ENCODE results near the gene NEK11.

Gene NEK11

DNA sequence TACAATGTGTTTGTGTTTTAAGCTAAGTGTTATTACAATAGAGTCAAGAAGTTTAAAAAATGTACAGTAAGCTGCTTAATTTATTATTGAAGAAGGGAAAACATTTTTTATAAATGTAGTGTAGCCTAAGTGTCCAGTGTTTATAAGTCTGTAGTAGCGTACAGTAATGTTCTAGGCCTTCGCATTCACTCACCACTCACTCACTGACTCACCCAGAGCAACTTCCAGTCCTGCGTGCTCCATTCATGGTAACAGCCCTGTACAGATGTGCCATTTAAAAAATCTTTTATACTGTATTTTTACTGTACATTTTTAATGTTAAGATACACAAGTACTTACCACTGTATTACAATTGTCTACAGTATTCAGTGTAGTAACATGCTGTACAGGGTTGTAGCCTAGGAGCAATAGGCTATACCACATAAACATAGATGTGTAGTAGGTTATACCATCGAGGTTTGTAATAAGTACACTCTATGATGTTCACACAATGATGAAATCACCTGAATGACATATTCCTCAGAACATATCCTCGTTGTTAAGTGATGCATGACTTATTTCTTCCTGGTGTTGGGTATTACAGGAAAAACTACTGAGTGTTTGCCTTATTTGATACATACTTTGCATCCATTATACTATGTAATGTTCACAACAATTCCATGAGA lies 198.3 kb downstream of the NEK11 start:
- DNase-seq (ENCODE audit: low spot score): peak; percentile 28

DNA sequence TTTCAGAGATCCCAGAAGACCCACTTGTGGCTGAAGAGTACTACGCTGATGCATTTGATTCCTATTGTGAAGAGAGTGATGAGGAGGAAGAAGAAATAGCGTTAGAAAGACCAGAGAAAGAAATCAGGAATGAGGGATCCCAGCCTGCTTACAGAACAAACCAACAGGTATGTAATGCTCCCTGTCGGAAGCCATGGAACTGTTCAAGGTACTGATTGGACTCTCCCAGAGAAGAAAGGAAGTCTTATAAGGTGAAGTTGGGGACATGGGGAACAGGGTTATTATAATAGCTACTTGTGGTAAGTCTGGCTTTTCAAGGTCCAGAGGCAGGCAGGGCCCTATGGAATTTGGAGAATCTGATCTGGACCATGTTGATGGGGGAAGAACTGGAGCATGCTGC lies 201.8 kb downstream of the NEK11 start:
- DNase-seq (ENCODE audit: low spot score): no peak

DNA sequence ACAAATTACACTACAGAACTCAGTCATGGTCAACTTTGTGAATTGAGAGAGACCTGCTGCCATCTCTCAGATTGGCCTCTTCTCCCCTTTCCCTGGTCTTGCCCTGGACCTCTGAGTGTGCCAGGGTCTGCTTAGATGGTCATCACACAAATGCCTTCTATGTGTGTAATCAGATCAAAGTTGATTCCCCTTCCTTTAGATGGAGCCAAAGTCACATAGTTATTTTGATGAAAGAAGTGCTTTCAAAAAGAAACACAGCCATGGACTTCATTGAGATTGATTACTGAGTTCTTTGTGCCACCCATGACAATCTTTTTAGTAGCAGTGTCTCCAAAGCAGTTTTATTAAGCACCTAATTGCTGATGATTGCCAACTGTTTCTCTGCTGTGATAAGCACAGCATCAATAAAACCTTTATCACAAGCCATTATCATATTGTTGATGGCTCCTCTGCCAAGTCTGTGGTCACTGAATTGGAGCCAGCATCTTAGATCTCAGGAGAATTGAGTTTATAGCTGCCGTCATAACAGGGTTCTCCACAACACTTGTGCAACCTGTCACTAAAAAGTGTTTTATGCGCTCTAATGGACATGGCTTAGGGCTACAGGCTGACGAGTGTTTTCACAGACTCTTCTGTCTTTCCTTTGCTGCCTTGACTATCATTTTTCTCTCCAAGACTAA lies 205.2 kb downstream of the NEK11 start:
- peak; percentile 21 for DNase-seq (ENCODE audit: low spot score)

DNA sequence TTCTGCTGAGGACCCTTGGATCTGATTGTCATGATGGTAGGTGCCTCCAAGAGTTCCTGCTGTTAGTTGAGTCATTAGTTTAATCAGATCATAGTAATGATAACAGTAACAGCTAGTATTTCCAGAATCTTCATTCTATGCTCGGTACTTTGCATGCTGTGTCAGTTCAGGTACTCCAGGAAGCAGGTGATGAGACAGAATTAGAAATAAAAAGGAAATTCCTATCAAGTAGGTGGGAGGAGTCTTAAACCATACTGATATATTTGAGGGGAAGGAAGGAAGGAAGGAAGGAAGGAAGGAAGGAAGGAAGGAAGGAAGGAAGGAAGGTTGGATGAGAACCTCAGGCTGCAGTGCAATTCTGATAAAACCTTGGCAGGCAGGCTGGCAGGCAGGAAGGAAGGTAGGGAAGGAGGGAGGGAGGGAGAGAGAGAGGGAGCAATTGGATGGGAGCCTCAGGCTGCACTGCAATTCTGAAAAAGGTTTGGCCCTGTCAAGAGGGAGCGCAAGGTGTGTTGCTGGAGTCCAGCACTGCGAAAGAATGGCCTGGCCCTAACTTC lies 206.1 kb downstream of the NEK11 start:
- no peak for DNase-seq (ENCODE audit: low spot score)

DNA sequence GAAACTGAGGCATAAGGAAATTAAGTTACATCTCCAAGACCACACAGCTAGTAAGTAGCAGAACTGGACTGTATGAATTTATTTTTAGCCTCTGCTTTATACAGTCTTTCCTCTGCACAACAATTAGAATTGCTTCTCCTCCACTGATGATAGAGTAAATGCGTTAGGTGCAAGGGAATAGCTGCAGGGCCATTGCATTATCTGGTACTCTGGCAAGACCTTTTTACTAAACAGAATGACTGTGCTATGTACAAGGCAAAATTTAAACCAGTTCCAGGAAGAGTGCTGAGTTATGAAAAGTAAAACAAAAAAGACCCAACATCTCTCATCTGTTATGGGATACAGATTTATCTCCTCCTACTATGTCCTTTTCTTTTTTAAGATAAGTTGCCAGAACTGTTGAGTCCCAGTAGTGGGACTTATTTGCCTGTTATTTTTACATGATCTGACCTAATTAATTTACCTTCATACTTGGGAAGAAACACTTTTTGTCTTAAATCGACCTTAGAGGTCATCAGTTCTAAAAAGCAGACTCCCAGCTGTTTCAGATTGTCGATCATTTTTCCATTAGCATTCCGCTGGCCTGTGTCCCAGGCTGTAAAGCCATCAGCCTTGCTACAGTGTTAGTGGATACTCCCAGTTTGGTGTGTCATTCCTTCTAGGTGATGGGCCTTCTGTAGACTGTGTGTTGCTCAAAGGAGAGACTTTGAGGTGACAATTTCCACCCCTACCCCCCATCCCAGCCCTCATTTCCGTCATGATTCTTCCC lies 207.4 kb downstream of the NEK11 start:
- no peak for DNase-seq (ENCODE audit: low spot score)

DNA sequence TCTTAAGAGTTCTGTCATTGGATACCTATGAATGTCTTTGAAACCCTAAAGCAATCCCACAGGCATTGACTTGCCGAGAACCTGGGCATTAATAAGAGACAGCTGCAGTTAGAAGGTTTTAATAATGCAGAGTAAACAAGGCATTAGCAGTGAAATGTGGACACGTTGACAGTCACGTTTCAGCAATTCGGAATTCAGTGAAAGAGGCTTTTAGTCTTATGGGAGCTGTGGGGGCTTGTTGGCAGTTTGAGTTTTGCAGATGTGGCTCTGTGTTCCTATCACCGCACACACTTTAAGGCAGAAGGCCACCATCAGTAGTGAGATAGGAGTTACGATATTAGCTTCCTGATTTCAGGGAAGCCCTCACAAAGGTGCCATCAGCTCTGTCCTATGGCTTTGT lies 209.7 kb downstream of the NEK11 start:
- DNase-seq (ENCODE audit: low spot score): no peak

DNA sequence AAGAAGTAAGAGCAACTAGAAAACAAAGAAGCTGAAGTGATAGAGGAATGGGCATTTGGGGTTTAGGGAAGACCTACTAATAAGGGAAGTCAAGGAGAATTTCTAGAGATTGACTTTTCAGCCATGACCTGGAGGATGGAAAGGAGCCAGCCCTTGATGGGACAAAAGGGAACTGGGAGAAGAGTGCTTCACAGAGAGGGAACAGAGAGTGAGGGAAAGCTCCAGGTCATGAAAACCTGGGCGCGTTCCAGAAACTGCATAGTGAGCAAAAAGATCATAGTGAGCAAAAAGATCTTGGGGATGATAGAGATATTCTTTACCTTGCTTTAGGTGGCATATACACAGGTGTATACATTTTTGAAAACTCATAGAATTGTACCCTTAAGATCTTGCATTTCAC lies 211.8 kb downstream of the NEK11 start:
- DNase-seq (ENCODE audit: low spot score): no peak

DNA sequence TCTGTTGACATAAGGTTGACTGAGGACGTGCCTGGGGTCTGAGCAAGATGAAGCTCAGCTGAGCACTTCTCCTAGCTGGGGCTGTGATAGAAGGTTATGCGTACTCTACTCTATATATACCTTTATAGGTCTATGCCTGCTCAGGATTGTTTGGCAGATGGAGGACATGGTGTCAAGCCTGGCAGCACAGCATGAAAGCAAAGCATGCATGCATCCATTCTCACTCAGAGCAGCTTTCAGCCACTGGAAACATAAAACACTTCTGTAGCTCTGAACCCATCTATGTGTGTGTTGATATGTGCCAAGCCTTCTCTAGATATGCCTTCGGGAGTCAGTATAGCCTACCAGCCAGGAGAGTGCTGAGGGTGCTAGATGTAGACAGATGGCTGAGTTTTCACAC lies 212.6 kb downstream of the NEK11 start:
- DNase-seq (ENCODE audit: low spot score): no peak

DNA sequence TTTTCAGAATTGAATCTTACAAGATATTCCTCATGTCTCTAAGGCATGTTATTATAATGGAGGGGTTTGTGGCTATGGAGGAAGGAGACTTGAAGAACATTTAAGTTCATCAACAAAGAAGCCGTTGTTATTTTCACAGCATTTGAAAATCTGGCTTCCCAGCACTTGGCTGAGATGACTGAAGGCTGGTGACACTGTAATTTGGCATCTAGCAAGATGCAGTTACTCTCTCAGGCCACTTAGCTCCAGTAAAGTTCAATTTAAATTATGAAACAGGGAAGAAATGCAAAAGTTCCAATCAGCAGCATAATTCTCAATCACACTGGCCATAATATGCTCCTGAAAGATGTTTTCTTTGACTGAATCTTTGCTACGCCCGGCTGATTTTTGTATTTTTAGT lies 215.5 kb downstream of the NEK11 start:
- peak; percentile 30 for DNase-seq (ENCODE audit: low spot score)

DNA sequence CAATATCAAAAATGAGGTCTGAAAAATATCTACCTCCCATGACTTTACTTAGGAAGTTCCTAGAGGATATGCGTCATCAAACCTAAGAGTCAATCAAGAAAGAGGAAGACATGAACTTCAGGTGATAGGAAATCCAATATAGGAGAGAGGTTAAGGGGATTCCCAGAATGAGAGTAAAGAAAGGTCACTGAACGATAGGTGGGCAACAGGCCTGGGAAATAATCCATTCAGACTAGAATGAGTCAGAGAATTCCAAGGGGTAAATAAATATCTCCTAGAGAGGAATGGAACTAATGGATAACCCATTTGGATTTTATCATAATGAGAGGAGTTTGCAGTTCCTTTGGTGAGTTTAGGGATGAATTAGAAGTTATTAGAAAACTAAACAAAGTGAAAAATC lies 223.8 kb downstream of the NEK11 start:
- DNase-seq (ENCODE audit: low spot score): no peak

DNA sequence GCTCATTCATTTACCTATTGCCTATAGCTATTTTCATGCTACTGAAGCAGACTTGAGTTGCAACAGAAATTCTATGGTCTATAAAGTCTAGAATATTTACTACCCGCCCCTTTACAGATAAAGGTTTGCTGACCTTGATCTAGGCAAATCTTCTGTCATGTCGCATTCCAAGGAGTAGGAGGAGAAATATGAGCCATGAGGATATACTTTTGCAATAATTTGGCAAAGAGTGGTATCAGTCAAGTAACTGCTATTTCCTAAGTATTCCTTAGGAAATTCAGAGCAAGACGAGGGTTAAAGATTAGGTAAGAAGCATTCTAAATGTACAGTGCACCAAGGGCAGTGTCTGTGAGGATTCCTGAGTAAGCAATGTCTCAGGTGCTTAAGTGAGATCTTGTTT lies 233.8 kb downstream of the NEK11 start:
- no peak for DNase-seq (ENCODE audit: low spot score)

DNA sequence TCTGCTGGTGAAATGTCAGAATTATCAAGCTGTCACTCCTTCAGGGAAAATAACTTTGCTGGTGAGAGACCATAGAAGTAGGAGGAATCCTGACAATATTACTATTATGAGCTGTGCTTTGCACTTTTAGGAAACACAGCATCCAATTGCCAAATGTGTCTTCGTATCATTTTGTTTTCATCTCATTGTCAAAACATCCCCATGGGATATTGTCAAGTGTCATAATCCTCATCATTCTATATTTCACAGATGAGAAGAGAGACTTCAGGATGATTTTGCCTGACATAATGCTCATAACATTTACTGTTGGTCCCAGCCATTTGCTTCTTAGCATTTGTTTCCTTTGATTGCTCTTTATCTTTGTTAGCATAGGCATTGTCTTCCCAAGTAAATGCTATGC lies 234.4 kb downstream of the NEK11 start:
- no peak for DNase-seq (ENCODE audit: low spot score)

DNA sequence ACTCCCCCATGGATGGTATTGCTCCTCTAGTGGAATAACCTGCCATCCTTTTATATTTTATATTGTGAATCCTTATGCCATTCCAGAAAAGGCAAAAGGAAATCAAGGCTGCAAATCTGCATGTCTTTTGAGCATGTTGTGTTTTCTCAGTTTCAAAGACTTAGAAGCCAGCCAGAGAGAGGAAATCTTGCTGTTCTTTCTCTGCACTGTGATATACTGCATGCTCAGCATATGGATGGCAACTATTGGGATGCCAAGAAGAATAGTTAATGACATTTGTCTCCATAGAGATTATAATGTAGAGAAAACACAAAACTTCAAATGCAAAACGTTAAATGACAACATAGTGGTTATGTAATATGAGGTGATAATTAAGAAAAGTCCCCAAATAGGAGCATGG lies 248.9 kb downstream of the NEK11 start:
- no peak for DNase-seq (ENCODE audit: low spot score)

DNA sequence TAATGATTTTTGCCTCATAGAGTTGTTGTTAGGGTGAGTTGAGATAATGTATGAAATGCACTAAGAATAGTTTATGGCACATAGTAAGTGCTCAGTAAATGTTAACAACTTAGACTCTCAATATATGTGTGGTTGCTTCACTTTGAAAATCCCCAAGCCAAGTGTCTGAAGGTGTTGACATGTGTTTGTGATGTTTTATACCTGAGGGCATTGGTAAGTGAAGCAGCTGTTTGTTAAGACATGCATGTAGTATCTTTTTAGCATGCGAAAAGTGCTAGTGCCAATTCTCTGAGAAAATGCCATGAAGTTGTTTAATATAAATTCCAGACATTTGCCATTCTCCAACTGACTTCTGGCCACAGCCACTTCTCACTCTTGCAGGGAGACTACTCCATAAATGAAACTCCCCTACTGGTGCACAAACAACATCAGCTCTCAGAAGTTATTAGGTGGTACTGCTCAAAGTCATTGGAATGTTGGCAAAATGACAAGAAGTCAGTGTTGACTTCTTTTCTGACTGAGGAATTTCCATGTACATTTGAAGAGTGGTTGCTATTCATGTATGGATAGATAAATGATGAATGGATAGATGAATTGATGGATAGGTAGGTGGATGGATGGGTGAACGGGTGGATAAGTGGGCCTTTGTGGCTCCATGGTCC lies 251.3 kb downstream of the NEK11 start:
- no peak for DNase-seq (ENCODE audit: low spot score)

DNA sequence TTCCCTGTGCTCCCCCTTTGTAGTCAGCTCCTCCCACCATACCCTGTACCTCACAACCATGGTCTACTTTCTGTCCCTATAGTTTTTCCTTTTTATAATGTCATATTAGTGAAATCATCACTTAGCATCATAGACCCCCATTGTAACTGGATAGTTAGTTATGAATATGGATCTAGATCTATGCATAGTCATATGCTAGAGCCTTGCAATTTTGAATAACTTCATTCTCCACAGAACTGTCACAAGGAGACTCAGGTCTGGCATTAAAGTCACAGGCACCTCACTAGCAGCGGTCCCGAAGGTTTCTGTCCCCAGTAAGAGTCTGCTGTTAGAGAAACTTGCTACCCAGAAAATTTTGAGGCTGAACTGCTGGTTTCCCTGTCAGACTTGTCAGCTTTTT lies 252.9 kb downstream of the NEK11 start:
- no peak for DNase-seq (ENCODE audit: low spot score)

DNA sequence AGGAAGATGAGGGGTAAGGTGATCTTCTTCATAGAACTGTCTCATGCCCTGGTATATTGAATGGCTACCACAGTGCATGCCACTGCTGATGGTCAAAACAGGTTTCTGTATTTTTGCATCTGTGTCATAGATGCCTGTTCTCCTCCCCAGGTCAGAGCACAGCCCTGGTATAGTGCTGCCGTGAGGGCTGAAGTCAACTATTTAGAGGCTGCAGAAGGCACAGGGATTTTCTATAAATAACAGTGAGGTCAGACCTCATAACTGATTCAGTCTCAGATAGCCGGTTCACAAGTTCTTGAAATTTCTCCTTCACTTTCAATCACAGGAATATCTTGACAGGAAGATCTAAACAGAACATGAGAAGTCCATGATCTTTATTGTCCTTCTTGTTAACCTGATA lies 255.7 kb downstream of the NEK11 start:
- no peak for DNase-seq (ENCODE audit: low spot score)

DNA sequence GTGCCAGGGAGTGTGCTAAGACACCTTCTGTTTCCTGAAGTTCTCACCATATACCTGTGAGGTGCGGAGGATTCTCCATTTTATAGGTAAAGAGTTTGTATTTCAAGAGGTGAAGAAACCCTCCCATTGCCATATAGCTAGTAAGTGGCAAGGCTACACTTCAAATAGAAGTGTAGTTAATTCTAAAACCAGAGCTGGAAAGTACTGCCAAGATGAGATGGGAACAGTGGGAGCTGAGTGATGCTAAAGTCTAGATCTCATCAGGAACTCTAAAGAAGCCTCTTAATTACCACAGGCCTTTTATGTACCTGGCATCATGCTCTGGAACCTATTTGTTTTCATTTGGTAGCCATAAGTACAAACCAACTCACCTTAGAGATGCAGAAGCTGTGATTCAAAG lies 256.3 kb downstream of the NEK11 start:
- no peak for DNase-seq (ENCODE audit: low spot score)

DNA sequence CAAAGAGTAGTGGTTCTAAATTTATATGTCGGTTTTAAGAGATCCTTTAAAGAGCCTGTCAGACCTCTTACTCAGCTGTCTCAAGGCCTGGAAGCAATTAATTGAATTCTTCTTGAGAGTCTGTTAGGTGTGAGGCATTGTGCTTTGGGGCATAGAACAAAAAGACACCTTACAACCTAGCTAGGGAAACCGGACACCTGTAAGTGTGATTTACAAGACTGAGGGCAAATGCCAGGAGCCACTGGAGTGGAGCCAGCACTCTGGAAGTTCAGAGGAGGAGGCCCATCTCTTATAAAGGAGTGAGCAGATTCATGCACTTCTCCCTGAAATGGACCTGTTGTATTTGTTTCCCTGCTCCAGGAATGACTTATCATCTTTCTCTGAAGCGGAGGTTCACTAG lies 257.2 kb downstream of the NEK11 start:
- DNase-seq (ENCODE audit: low spot score): no peak

DNA sequence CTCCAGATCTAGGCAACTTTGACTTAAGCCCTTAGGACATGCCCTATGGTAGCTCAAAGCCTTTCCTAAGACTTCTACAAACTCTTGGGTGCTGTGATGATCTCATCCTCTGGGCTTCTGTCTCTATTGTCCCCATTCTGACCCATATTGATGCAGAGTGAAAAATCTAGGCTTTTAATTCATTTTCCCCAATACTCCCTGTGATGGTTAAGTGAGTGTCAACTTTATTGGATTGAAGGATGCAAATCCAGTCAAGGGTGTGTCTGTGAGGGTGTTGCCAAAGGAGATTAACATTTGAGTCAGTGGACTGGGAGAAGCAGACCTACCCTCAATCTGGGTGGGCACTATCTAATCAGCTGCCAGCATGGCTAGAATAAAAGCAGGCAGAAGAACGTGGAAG lies 257.6 kb downstream of the NEK11 start:
- no peak for DNase-seq (ENCODE audit: low spot score)

DNA sequence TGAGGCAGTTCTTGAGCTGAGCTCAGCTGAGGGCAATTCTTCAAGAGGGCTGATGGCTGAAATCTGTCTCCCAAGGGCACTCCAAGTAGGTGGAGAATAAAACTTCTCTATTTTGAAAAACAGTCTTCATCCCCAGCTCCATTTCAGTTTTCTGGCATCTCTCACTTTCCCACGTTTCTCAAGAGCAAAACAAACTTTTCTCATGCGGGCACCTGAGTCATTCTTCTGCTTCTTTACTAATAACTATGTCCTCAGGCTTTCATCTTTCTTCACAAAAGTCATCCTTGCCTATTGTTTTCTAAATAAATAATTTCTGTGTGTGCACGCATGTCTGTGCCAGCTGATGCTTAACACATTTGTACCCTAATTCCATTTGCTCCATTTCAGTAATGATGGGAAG lies 258.8 kb downstream of the NEK11 start:
- DNase-seq (ENCODE audit: low spot score): no peak

DNA sequence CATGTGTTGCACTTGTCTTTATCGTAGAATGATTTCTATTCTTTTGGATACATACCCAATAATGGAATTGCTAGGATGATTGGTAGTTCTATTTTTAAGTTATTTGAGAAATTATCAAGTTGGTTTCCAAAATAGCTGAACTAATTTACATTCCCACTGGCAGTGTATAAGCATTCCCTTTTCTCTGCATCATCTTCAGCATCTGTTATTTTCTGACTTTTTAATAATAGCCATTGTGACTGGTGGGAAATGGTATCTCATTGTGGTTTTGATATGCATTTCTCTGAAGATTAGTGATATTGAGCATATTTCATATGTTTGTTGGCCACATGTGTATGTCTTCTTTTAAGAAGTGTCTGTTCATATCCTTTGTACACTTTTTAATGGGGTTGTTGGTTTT lies 273.2 kb downstream of the NEK11 start:
- no peak for DNase-seq (ENCODE audit: low spot score)

DNA sequence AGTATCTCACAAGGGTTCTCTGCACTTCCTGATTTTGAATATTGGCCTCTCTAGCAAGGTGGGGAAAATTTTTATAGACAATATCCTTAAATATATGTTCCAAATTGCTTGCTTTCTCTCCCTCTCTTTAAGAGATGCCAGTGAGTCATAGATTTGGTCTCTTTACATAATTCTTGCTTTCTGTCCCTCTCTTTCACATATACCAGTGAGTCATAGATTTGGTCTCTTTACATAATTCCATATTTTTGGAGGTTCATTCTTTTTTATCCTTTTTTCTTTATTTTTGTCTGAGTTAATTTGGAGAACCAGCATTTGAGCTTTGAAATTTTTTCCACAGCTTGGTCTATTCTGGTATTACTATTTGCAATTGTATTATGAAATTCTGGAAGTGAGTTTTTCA lies 277.2 kb downstream of the NEK11 start:
- DNase-seq (ENCODE audit: low spot score): peak; percentile 26

DNA sequence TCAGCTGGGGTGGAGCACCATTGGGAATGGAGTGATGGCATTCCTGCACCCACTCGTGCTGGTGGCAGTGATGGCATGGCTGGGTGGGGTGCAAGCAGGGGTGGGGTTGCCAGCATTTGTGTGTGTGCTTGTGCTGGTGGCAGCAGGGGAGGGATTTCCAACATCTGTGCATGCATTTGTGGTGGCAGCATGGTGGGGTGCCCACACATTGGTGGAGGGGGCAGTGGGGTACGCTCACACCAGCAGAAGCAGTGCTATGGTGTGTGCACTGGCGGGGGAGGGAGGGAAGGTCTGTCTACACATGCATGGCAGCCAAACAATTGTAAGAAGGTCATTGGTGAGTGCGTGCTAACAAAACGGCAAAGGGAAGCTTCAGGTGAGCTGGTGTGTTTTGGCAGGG lies 278.2 kb downstream of the NEK11 start:
- no peak for DNase-seq (ENCODE audit: low spot score)
